GM18519 (cell line): Measurements from ENCODE around the gene KMT2A.

ENCODE experiments used
- ATAC-seq: cut with Tn5 transposase; IDR thresholded peaks from one replicate; pipeline ENCODE4 v1.9.1; 2021; ENCODE audit warnings: mild to moderate bottlenecking, moderate library complexity; ENCODE audit not compliant: unreplicated experiment, low FRiP score

Gene KMT2A

GRCh38 chr11:118574636-118575035, 138.3 kb downstream of the KMT2A start:
- no peak for ATAC-seq
